T-helper 2 cell treated with Interferon-gamma antibody and Interleukin-4, amounts not matched to agents 5 μg/mL and 100 μg/mL, for 36 hours (primary cell): Measurements from ENCODE around the gene ORMDL3.

Experiments
- DNase-seq: peaks from one replicate; pipeline ENCODE4 v3.0.0; 2021; ENCODE audit warnings: low spot score
- H3K27ac Mint-ChIP-seq: one replicate; pipeline ENCODE4 v1.8.0; 2021; ENCODE audit warnings: mild to moderate bottlenecking, mixed read lengths
- H3K27me3 Mint-ChIP-seq: one replicate; pipeline ENCODE4 v1.8.0; 2021; ENCODE audit warnings: low read depth, mixed read lengths
- H3K36me3 Mint-ChIP-seq: one replicate; pipeline ENCODE4 v1.8.0; 2021; ENCODE audit warnings: low read depth, mixed read lengths
- H3K4me1 Mint-ChIP-seq: one replicate; pipeline ENCODE4 v1.8.0; 2021; ENCODE audit warnings: low read depth, mixed read lengths
- H3K4me3 Mint-ChIP-seq: one replicate; pipeline ENCODE4 v1.8.0; 2022; ENCODE audit warnings: mild to moderate bottlenecking, moderate library complexity, mixed read lengths
- H3K9me3 Mint-ChIP-seq: one replicate; pipeline ENCODE4 v1.8.0; 2021; ENCODE audit warnings: mixed read lengths

ORMDL3 gene, protein sequence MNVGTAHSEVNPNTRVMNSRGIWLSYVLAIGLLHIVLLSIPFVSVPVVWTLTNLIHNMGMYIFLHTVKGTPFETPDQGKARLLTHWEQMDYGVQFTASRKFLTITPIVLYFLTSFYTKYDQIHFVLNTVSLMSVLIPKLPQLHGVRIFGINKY

DNA sequence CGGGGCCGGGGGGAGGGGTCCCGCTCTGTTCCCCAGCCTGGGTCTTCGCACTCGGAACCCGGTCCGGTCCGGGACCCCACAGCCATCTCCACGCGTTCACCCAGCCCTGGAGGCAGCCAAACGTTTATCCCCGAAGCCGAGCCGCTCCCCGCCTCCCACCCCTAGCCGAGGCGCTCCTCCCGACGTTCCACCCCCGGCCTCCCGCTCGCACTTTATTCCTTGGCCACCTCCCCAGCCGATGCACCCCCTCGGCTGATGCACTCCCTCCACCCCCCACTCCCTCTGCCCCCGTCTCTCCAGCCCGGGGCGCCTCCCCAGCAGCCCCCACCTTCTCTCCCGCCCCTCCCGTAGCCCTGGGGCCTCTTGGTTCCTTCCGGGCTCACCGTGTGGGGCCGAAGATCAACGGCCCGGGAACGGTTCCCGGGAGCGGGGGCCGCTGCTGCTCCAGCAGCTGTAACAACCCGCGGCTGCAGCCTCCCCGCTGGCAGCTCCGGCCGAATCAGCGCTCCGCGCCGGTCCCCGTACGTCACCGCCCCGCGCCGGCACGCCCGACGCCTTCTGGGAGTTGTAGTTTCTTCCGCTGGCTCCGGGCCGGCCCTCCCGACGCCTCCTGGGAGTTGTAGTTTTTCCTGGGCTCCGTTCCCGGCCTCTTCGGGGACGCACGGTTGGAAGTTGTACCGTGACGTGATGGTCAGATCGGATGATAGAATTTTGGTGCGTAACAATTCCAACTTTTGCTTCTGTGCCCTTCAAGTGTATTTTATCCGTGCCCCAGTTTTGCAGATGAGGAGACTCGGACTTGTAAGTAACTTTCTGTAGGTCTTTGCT is at the start of gene ORMDL3, which contains the start of gene LRRC3C:
Gene ORMDL3 (minus strand): TSS at position 501 of the 828 bp plus-strand sequence. CDS start 3,398 bp downstream, outside the sequence.
Gene LRRC3C (plus strand): TSS at position 632 of the 828 bp plus-strand sequence. CDS start 13,792 bp downstream, outside the sequence.
- Mint-ChIP-seq H3K27me3 (no peaks in the 10 kb centered on the region), H3K4me1 (peaks cover 44% of the 10 kb centered on the region), H3K4me3 (peak within 1 kb of the TSS; percentile 92), H3K9me3 (no peaks in the 10 kb centered on the region), H3K36me3 (peaks cover 29% of the 10 kb centered on the region), H3K27ac (peak within 1 kb of the TSS; percentile 89)
- DNase-seq, result peak; percentile 92

DNA sequence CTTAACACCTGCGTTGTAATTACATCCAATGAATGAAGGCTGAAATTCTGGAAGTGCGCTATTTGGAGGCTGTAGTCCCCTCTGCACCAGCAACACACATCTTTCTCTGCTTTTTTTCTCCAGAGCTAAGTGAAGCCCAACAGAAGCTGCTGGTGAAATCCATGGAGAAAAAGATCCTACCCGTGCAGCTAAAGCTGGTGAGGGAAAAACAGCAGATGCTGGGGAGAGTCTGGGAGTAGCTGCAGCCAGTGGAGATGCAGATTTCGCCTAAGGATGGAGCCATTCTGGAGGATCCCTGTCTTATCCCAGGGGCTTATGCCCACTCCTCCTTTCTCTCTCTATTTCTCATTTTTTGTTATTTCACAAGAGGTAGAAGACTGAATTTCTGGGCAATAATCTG is 48.4 kb upstream of the ORMDL3 start:
- peaks cover 9% of the 10 kb centered on the region for H3K4me1 Mint-ChIP-seq
- no peaks in the 10 kb centered on the region for H3K36me3 Mint-ChIP-seq
- H3K27me3 Mint-ChIP-seq, result peaks cover 24% of the 10 kb centered on the region
- no peak overlapping the region for H3K4me3 Mint-ChIP-seq
- no peaks in the 10 kb centered on the region for H3K9me3 Mint-ChIP-seq
- DNase-seq, result no peak
- H3K27ac Mint-ChIP-seq, result no peak overlapping the region

DNA sequence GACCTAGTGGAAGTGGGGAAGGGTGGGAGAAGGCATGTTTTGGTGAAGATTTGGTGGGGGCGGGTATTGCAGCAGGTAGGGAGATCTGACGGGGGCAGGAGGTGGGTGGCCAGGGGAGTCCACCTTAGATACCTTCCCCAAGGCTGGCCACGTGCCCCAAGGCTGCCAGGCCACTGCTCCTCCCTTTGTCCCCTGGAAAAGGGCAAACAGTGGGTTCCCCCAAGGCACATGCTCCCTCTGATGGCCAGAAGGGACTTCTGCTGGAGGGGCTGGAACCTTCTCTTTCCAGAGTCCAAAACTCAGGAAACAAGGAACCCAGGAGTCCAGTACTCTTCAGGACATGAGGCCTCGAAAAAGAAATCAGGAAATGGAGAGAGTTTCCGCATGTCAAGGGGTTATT is 47.0 kb upstream of the ORMDL3 start:
- Mint-ChIP-seq H3K4me3 (no peak overlapping the region), H3K9me3 (no peaks in the 10 kb centered on the region), H3K4me1 (peaks cover 2% of the 10 kb centered on the region), H3K27ac (no peak overlapping the region), H3K36me3 (no peaks in the 10 kb centered on the region), H3K27me3 (peaks cover 33% of the 10 kb centered on the region)
- DNase-seq, result no peak

DNA sequence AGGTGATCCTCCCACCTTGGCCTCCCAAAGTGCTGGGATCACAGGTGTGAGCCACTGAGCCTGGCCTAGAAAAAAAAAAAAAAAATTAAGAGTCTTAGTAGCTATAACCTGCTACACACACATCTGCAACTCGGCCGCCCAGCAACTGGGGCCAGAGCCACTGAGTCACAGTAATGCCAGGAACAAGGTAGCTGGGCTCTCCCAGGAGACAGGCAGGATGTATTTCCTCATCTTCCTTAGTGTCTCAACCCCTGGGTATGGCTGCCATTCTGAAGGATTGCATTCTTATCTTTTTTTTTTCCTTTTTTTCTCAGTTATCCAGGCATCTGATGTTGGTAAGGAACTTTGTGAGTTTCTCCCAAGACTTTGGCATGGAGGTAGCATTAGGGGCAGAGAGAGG is 46.1 kb upstream of the ORMDL3 start:
- H3K27me3 Mint-ChIP-seq, result peaks cover 32% of the 10 kb centered on the region
- H3K4me1 Mint-ChIP-seq, result peaks cover 1% of the 10 kb centered on the region
- H3K27ac Mint-ChIP-seq, result no peak overlapping the region
- no peak overlapping the region for H3K4me3 Mint-ChIP-seq
- no peak for DNase-seq
- H3K36me3 Mint-ChIP-seq, result no peaks in the 10 kb centered on the region
- H3K9me3 Mint-ChIP-seq, result no peaks in the 10 kb centered on the region

DNA sequence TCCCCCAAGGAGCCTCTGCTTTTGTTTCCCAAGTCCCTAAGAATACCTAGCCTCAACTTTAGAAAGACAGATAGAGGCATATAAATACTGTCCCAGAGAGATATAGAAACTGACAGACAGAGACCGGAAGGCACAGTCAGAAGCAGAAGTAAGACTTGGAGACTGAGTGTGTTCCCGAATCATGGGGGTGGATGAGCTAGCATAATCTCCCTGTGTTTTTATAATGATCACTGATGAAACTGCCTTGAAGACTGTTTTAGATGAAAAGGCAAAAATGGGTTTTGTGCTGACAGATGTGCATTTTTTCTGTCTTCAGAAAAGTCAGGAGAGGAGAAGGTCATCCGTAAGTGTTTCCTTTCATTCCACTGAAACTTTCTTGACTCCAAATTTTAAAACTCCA is 44.9 kb upstream of the ORMDL3 start:
- Mint-ChIP-seq H3K9me3 (no peaks in the 10 kb centered on the region), H3K4me3 (no peak overlapping the region), H3K27me3 (peaks cover 33% of the 10 kb centered on the region), H3K36me3 (no peaks in the 10 kb centered on the region), H3K4me1 (peaks cover 1% of the 10 kb centered on the region), H3K27ac (no peak overlapping the region)
- no peak for DNase-seq

DNA sequence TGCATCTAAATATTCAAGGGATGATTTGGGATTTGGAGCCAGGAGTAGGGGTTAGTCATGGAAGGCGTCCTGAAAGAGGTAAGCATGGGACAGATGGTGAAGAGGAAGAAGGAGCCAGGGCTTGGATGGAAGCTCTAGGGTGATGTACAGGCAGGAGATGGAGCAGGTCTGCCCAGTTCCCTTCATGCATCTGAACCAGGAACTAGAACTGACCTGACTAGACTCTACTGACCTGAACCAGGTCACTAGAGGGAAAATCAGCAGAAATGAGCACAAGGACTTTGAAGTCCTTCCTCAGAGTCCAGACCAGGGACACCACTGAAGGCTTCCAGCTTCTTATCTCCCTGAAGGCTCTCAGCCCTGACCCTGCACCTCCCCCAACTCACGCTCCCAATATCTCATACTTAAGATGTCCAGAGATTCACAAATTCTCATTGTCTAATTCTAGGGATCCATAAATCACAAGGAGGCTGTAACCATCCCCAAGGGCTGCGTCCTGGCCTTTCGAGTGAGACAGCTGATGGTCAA is 43.7 kb upstream of the ORMDL3 start:
- H3K4me1 Mint-ChIP-seq, result peaks cover 4% of the 10 kb centered on the region
- no peak for DNase-seq
- no peaks in the 10 kb centered on the region for H3K36me3 Mint-ChIP-seq
- H3K4me3 Mint-ChIP-seq, result no peak overlapping the region
- H3K9me3 Mint-ChIP-seq, result no peaks in the 10 kb centered on the region
- H3K27me3 Mint-ChIP-seq, result peaks cover 34% of the 10 kb centered on the region
- H3K27ac Mint-ChIP-seq, result no peak overlapping the region

DNA sequence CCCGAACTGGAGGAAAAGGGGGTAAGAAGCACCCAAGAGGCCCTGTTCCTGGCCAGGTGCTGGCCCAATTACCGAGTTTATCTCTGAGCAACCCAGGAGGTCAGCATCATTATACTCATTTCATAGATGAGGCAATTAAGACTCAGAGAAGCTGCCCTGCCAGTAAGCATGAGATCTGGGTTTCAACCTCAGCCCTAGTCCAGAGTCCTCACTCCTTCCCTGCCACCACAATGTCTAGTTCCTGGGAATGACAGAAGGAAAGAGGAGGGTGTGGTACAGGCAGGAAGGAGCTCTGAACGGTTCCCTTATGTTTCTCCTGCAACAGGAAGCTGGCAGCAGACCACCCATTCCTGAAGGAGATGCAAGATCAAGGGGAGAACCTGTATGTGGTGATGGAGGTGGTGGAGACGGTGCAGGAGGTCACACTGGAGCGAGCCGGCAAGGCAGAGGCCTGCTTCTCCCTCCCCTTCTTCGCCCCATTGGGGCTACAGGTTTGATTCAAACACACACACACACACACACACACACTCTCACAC is 42.8 kb upstream of the ORMDL3 start:
- no peak overlapping the region for H3K27ac Mint-ChIP-seq
- peaks cover 39% of the 10 kb centered on the region for H3K27me3 Mint-ChIP-seq
- H3K4me1 Mint-ChIP-seq, result peaks cover 4% of the 10 kb centered on the region
- no peak overlapping the region for H3K4me3 Mint-ChIP-seq
- H3K36me3 Mint-ChIP-seq, result no peaks in the 10 kb centered on the region
- H3K9me3 Mint-ChIP-seq, result no peaks in the 10 kb centered on the region
- no peak for DNase-seq

DNA sequence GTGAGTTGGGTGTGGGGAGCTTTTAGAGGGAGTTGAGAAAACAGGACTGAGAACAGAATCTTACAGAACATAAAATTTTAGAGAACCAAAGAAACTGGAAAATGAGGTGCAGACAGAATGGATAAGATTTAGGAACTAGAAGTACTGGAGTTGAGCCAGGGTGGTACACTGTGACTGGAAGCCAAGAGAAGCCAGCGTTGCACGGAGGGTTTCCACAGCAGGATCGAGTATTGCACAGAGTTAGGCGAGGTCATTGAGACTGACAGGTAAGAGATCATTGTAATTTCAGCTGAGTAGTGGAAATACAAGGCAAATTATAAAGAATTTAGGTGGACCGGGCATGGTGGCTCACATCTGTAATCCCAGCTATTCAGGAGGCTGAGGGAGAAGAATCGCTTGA is 42.0 kb upstream of the ORMDL3 start:
- Mint-ChIP-seq H3K27me3 (peaks cover 42% of the 10 kb centered on the region), H3K9me3 (no peaks in the 10 kb centered on the region), H3K27ac (no peak overlapping the region), H3K4me3 (no peak overlapping the region), H3K36me3 (no peaks in the 10 kb centered on the region), H3K4me1 (peaks cover 4% of the 10 kb centered on the region)
- DNase-seq, result no peak

DNA sequence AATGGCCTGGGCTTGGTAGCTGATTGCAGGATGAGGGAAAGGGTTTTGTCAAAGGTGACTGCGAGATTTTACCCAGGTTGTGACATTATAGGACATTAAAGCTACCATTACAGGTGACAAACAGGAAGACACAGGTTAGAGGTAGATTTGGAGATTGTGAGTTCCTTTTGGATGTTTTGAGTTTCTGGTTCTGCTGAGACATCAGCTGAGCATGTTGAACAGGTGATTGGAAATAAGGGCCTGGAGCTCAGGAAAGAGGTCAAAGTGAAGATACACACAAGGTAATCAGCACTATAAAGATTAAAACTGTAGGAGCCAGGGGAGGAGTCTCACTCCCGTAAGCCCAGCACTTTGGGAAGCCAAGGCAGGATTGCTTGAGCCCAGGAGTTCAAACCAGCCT is 41.4 kb upstream of the ORMDL3 start:
- H3K27ac Mint-ChIP-seq, result peak overlapping the region; percentile 33
- no peak for DNase-seq
- no peaks in the 10 kb centered on the region for H3K36me3 Mint-ChIP-seq
- no peaks in the 10 kb centered on the region for H3K9me3 Mint-ChIP-seq
- H3K4me1 Mint-ChIP-seq, result peaks cover 7% of the 10 kb centered on the region
- peaks cover 43% of the 10 kb centered on the region for H3K27me3 Mint-ChIP-seq
- no peak overlapping the region for H3K4me3 Mint-ChIP-seq

DNA sequence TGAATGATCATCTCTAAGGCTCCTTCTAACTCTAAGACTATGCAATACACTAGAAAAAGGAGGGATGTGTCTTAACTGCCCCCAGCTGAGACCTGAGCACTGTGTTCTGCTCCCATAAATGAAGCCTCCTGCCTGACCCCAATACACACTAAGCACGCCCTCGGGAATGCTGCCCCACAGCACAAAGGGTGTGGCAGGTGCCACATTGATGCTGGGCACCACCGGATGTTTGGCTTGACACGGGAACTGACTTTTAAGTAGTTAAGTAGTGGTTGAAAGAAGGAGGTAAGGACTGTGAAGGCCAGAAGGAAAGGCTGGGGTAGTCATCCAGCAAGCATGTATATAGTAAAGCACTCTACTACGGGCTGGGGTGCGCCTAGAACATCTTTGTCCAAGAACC is 39.4 kb upstream of the ORMDL3 start:
- Mint-ChIP-seq H3K9me3 (no peaks in the 10 kb centered on the region), H3K4me3 (no peak overlapping the region), H3K4me1 (peaks cover 18% of the 10 kb centered on the region), H3K36me3 (no peaks in the 10 kb centered on the region), H3K27me3 (peaks cover 35% of the 10 kb centered on the region), H3K27ac (no peak overlapping the region)
- no peak for DNase-seq

DNA sequence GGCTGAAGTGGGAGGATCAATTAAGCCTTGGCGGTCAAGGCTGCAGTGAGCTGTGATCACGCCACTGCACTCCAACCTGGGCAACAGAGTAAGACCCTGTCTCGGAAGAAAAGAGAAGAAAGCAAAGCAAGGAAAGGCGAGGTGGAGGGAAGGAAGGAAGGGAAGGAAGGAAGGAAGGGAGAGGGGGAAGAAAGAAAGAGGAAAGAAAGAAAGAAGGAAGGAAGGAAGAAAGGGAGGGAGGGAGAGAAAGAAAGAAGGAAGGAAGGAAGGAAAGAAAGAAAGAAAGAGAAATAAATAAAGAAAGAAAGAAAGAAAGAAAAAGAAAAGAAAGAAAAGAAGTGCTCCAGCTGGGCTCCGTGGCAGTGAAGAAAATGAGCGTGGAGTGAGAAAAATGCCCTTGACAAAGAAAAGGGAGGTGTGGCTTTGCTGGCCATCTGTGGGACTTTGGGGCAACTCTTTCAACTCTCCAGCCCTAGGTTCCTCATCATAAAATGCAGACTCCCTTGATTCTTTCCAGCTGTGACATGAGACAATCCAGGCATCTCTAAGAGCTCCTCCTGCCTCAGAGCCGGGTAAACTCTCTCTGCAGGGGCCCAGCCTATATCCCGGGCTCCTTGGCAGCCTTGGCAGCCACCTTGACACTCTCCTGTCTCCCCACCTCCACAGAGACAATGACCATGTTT is 37.8 kb upstream of the ORMDL3 start:
- H3K9me3 Mint-ChIP-seq, result no peaks in the 10 kb centered on the region
- no peak overlapping the region for H3K4me3 Mint-ChIP-seq
- H3K36me3 Mint-ChIP-seq, result no peaks in the 10 kb centered on the region
- peaks cover 22% of the 10 kb centered on the region for H3K27me3 Mint-ChIP-seq
- peaks cover 18% of the 10 kb centered on the region for H3K4me1 Mint-ChIP-seq
- no peak for DNase-seq
- H3K27ac Mint-ChIP-seq, result no peak overlapping the region

DNA sequence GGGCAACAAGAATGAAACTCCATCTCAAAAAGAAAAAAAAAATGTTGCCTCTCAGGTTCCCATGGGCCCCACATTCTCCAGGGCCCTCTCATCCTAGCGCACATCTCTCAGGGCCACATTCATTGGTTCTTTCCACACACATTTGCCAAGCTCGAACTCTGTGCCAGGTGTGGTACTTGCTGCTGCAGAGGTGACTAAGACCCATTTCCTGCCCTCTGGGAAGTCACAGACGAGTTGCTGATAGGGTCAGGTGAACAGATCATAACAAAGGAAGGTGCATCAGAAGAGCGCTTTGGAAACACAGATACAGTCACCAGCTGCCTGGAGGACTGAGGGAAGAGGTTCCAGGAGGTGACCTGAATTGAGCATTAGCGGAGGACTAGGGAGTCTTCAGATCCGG is 36.4 kb upstream of the ORMDL3 start:
- no peak overlapping the region for H3K4me3 Mint-ChIP-seq
- peaks cover 22% of the 10 kb centered on the region for H3K4me1 Mint-ChIP-seq
- no peak for DNase-seq
- peaks cover 17% of the 10 kb centered on the region for H3K27me3 Mint-ChIP-seq
- no peaks in the 10 kb centered on the region for H3K9me3 Mint-ChIP-seq
- H3K36me3 Mint-ChIP-seq, result no peaks in the 10 kb centered on the region
- peak overlapping the region; percentile 13 for H3K27ac Mint-ChIP-seq

DNA sequence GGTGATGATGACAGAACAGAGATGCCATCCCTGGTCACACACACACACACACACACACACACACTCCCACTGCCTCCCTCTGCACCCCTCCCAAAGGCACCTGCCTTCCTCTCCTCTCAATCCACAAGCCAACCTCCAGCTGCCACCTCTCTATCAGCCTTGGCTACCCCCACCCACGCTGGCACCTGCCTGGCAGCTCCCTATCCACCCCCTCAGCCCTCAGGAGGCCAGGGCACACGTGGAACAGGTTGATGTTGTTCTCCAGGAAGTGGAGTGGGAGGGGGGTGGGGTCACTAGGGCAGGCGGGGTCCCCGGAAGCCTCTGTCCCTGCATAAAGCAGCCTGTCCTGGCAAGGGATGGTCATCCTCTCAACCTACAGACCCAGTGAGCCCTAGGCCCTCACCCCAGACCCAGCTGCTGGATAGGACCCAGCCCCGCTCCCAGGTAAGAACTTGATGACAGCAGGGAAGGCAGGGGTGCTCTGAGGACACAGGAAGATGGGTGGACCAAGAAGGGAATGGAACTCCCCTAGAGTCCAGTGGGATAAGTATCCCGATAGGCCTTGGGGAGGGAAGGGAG is 35.3 kb upstream of the ORMDL3 start, which contains the start of gene GSDMA:
Gene GSDMA (plus strand): TSS at position 363 of the 579 bp plus-strand sequence. CDS start 2,684 bp downstream, outside the sequence.
- H3K27ac Mint-ChIP-seq, result peak within 1 kb of the TSS; percentile 75
- H3K4me3 Mint-ChIP-seq, result peak within 1 kb of the TSS; percentile 28
- H3K36me3 Mint-ChIP-seq, result no peaks in the 10 kb centered on the region
- peaks cover 13% of the 10 kb centered on the region for H3K27me3 Mint-ChIP-seq
- DNase-seq, result no peak
- H3K4me1 Mint-ChIP-seq, result peaks cover 23% of the 10 kb centered on the region
- no peaks in the 10 kb centered on the region for H3K9me3 Mint-ChIP-seq
